ENCODE results near the gene EIF2AK3.

DNA sequence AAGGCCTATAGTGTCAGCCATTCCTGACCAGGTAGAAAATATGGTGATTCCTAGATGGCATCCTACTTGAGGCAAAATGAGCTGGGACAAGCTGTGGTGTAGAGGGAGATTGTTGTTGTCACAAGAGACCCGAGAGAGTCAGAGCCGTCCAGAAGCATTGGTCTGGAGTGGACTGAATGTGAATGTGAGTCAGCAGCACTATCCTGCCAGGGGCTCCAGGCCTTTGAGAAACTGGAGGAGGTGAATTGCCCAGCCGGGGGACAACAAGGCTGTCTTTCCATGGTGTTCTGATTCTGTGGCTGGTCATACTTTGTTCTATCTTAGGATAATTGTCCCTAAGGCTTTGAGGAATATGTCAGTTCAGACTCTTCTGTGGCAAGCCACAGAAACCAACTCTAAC is 29.4 kb upstream of the EIF2AK3 start:
- TF ChIP-seq, protein P1, sequence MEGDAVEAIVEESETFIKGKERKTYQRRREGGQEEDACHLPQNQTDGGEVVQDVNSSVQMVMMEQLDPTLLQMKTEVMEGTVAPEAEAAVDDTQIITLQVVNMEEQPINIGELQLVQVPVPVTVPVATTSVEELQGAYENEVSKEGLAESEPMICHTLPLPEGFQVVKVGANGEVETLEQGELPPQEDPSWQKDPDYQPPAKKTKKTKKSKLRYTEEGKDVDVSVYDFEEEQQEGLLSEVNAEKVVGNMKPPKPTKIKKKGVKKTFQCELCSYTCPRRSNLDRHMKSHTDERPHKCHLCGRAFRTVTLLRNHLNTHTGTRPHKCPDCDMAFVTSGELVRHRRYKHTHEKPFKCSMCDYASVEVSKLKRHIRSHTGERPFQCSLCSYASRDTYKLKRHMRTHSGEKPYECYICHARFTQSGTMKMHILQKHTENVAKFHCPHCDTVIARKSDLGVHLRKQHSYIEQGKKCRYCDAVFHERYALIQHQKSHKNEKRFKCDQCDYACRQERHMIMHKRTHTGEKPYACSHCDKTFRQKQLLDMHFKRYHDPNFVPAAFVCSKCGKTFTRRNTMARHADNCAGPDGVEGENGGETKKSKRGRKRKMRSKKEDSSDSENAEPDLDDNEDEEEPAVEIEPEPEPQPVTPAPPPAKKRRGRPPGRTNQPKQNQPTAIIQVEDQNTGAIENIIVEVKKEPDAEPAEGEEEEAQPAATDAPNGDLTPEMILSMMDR (IDR thresholded peaks at IDR 0.05; ENCODE audit: poor library complexity, severe bottlenecking) = no peak
- TF ChIP-seq POLR2AphosphoS5 (IDR thresholded peaks at IDR 0.05) (no peak), EP300 (conservative IDR thresholded peaks at IDR 0.05; ENCODE audit: poor library complexity, severe bottlenecking) (no peak), EZH2 (IDR thresholded peaks at IDR 0.05; ENCODE audit: borderline replicate concordance, insufficient read depth, low read length, poor library complexity, severe bottlenecking) (no peak)
- TF ChIP-seq, protein P2, sequence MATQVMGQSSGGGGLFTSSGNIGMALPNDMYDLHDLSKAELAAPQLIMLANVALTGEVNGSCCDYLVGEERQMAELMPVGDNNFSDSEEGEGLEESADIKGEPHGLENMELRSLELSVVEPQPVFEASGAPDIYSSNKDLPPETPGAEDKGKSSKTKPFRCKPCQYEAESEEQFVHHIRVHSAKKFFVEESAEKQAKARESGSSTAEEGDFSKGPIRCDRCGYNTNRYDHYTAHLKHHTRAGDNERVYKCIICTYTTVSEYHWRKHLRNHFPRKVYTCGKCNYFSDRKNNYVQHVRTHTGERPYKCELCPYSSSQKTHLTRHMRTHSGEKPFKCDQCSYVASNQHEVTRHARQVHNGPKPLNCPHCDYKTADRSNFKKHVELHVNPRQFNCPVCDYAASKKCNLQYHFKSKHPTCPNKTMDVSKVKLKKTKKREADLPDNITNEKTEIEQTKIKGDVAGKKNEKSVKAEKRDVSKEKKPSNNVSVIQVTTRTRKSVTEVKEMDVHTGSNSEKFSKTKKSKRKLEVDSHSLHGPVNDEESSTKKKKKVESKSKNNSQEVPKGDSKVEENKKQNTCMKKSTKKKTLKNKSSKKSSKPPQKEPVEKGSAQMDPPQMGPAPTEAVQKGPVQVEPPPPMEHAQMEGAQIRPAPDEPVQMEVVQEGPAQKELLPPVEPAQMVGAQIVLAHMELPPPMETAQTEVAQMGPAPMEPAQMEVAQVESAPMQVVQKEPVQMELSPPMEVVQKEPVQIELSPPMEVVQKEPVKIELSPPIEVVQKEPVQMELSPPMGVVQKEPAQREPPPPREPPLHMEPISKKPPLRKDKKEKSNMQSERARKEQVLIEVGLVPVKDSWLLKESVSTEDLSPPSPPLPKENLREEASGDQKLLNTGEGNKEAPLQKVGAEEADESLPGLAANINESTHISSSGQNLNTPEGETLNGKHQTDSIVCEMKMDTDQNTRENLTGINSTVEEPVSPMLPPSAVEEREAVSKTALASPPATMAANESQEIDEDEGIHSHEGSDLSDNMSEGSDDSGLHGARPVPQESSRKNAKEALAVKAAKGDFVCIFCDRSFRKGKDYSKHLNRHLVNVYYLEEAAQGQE (IDR thresholded peaks at IDR 0.05; ENCODE audit: borderline replicate concordance) = no peak

Measured in neural cell (in vitro differentiated cells).